H9 (cell line): ENCODE measurements around the gene EPAS1. TPM values are rescaled to one million over a fixed set of nuclear protein-coding genes. Genes with fewer than 3 reads are reported as not detected.

Experiments
- DNase-seq: peaks from one replicate; pipeline ENCODE4 v3.0.0-alpha.2; 2017
- H2AFZ ChIP-seq: one replicate; pipeline ENCODE4 v1.6.1; 2013; ENCODE audit warnings: mild to moderate bottlenecking, low read length, control low read depth, moderate library complexity
- H2AK5ac ChIP-seq: 2 replicates; pipeline ENCODE4 v1.6.1; 2013; ENCODE audit warnings: low read length, control low read depth, mixed read lengths; ENCODE audit not compliant: insufficient read length
- H2BK120ac ChIP-seq: one replicate; pipeline ENCODE4 v1.6.1; 2013; ENCODE audit warnings: low read depth, mild to moderate bottlenecking, low read length, control low read depth, inconsistent platforms; ENCODE audit not compliant: poor library complexity, severe bottlenecking
- H2BK12ac ChIP-seq: 2 replicates; pipeline ENCODE4 v1.6.1; 2013; ENCODE audit warnings: low read length, control low read depth, mixed read lengths, low read depth; ENCODE audit not compliant: insufficient read length
- H2BK15ac ChIP-seq: 2 replicates; pipeline ENCODE4 v1.6.1; 2013; ENCODE audit warnings: low read depth, low read length, control low read depth
- H2BK20ac ChIP-seq: one replicate; pipeline ENCODE4 v1.6.1; 2013; ENCODE audit warnings: low read depth, mild to moderate bottlenecking, low read length, control low read depth, inconsistent platforms; ENCODE audit not compliant: poor library complexity, severe bottlenecking
- H2BK5ac ChIP-seq: 2 replicates; pipeline ENCODE4 v1.6.1; 2013; ENCODE audit warnings: low read length, control low read depth, mixed read lengths; ENCODE audit not compliant: insufficient read length
- H3K14ac ChIP-seq: 2 replicates; pipeline ENCODE4 v1.6.1; 2013; ENCODE audit warnings: low read length, control low read depth; ENCODE audit not compliant: insufficient read depth
- H3K18ac ChIP-seq: 2 replicates; pipeline ENCODE4 v1.6.1; 2013; ENCODE audit warnings: low read depth, mild to moderate bottlenecking, mixed read lengths, low read length, control low read depth; ENCODE audit not compliant: insufficient read length
- H3K23ac ChIP-seq: 2 replicates; pipeline ENCODE4 v1.6.1; 2013; ENCODE audit warnings: low read length, control low read depth, mixed read lengths, low read depth; ENCODE audit not compliant: insufficient read length
- H3K23me2 ChIP-seq: 2 replicates; pipeline ENCODE4 v1.6.1; 2013; ENCODE audit warnings: low read depth, mild to moderate bottlenecking, mixed read lengths, low read length, control low read depth; ENCODE audit not compliant: insufficient read length, poor library complexity, severe bottlenecking
- H3K27ac ChIP-seq: 2 replicates; pipeline ENCODE4 v1.5.1; 2013; ENCODE audit warnings: low read length, control low read depth, mixed read lengths, low read depth; ENCODE audit not compliant: insufficient read length
- H3K27me3 ChIP-seq: 2 replicates; pipeline ENCODE4 v1.6.1; 2013; ENCODE audit warnings: low read length, control low read depth, inconsistent platforms; ENCODE audit not compliant: insufficient read depth
- H3K4ac ChIP-seq: 2 replicates; pipeline ENCODE4 v1.6.1; 2013; ENCODE audit warnings: low read depth, mild to moderate bottlenecking, control low read depth, inconsistent platforms, low read length, moderate library complexity
- H3K4me1 ChIP-seq: 2 replicates; pipeline ENCODE4 v1.6.1; 2013; ENCODE audit warnings: low read length, control low read depth, inconsistent platforms; ENCODE audit not compliant: insufficient read depth
- H3K4me2 ChIP-seq: 2 replicates; pipeline ENCODE4 v1.6.1; 2013; ENCODE audit warnings: low read length, control low read depth, mixed read lengths; ENCODE audit not compliant: insufficient read length, insufficient read depth
- H3K56ac ChIP-seq: 2 replicates; pipeline ENCODE4 v1.6.1; 2013; ENCODE audit warnings: low read depth, mild to moderate bottlenecking, mixed read lengths, low read length, control low read depth; ENCODE audit not compliant: insufficient read length
- H3K79me1 ChIP-seq: 2 replicates; pipeline ENCODE4 v1.6.1; 2013; ENCODE audit warnings: low read depth, mild to moderate bottlenecking, moderate library complexity, low read length, control low read depth, inconsistent platforms; ENCODE audit not compliant: insufficient read depth, poor library complexity, severe bottlenecking
- H3K79me2 ChIP-seq: 2 replicates; pipeline ENCODE4 v1.6.1; 2013; ENCODE audit warnings: low read length, control low read depth, inconsistent platforms; ENCODE audit not compliant: insufficient read depth
- H3K9ac ChIP-seq: 2 replicates; pipeline ENCODE4 v1.6.1; 2013; ENCODE audit warnings: low read length, control low read depth, mixed read lengths; ENCODE audit not compliant: insufficient read length; ENCODE audit errors: extremely low read depth
- H3K9me3 ChIP-seq: one replicate; pipeline ENCODE4 v1.6.1; 2013; ENCODE audit warnings: low read depth, low read length, inconsistent platforms; ENCODE audit not compliant: control insufficient read depth
- H3T11ph ChIP-seq: one replicate; pipeline ENCODE4 v1.6.1; 2013; ENCODE audit warnings: mild to moderate bottlenecking, low read length, control low read depth, inconsistent platforms
- H4K20me1 ChIP-seq: one replicate; pipeline ENCODE4 v1.6.1; 2013; ENCODE audit not compliant: control insufficient read depth, insufficient read length, insufficient read depth
- H4K5ac ChIP-seq: 2 replicates; pipeline ENCODE4 v1.6.1; 2013; ENCODE audit warnings: low read depth, mild to moderate bottlenecking, mixed read lengths, low read length, control low read depth; ENCODE audit not compliant: insufficient read length
- H4K8ac ChIP-seq: replicated peaks from 2 replicates; pipeline ENCODE4 v1.6.1; 2013; ENCODE audit warnings: low read length, control low read depth, mixed read lengths, low read depth; ENCODE audit not compliant: insufficient read length
- H4K91ac ChIP-seq: 2 replicates; pipeline ENCODE4 v1.6.1; 2013; ENCODE audit warnings: low read depth, mild to moderate bottlenecking, moderate library complexity, mixed read lengths, low read length, control low read depth; ENCODE audit not compliant: insufficient read length
- H3K27ac Mint-ChIP-seq, 3 experiments: 2 replicates in 2 of 3; 3 replicates in 1 of 3; pipeline ENCODE4 v1.8.0; 2020 to 2021; ENCODE audit warnings: mixed read lengths in 3 of 3, mild to moderate bottlenecking in 1 of 3, moderate library complexity in 1 of 3
- H3K27me3 Mint-ChIP-seq: 2 replicates; pipeline ENCODE4 v1.8.0; 2021; ENCODE audit warnings: low read depth, mild to moderate bottlenecking, moderate library complexity, mixed read lengths
- H3K36me3 Mint-ChIP-seq, 3 experiments: 2 replicates in 2 of 3; 3 replicates in 1 of 3; pipeline ENCODE4 v1.8.0; 2020 to 2021; ENCODE audit warnings: low read depth in 3 of 3, mixed read lengths in 3 of 3; ENCODE audit not compliant: insufficient read depth in 1 of 3
- H3K4me1 Mint-ChIP-seq, 2 experiments: 2 replicates each; pipeline ENCODE4 v1.8.0; 2020; ENCODE audit warnings: mixed read lengths in 2 of 2
- H3K4me3 Mint-ChIP-seq, 2 experiments: 2 replicates in 1 of 2; 3 replicates in 1 of 2; pipeline ENCODE4 v1.8.0; 2020 to 2021; ENCODE audit warnings: mild to moderate bottlenecking in 2 of 2, mixed read lengths in 2 of 2, moderate library complexity in 1 of 2
- H3K9me3 Mint-ChIP-seq, 2 experiments: 2 replicates in 1 of 2; 3 replicates in 1 of 2; pipeline ENCODE4 v1.8.0; 2020; ENCODE audit warnings: mild to moderate bottlenecking in 2 of 2, mixed read lengths in 2 of 2, moderate library complexity in 1 of 2
- total RNA-seq: library from RNA; stranded (reverse); gene quantifications from 2 replicates; pipeline ENCODE4 v1.2.1, GENCODE V29; 2021
- TF ChIP-seq, protein P1 (sequence below): fragments of 200-600 bp; sonication (generic); conservative IDR thresholded peaks from 3 replicates; pipeline ENCODE4 v1.8.0; 2021; ENCODE audit warnings: antibody characterized with exemption, mild to moderate bottlenecking

Gene EPAS1
- total RNA-seq, 1 experiment from 2014 or later, result 1.1 TPM

DNA sequence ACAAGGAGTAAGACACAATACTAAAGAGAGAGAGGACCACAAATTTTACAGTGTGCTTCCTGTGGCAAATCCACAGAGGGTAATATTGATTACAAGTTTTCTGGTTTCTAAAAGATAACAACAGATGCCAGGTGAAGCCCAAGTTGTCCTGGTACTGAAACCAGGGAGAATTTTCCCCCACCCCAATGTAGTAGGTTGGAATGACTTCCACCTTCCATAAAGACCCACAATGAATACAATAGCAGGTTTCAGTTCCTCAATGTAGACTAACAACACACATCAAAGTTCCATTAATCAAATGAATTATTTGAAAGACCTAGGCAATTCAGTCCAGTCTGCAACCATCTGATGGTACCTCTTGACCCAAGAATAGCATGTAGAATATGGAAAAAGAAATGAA lies 138.1 kb downstream of the EPAS1 start:
- H3K9ac ChIP-seq, result no peak overlapping the region
- no peak overlapping the region for H2BK15ac ChIP-seq
- Mint-ChIP-seq H3K36me3 (no peaks in the 10 kb centered on the region; a peak in 1 of 7 replicates), H3K4me3 (no peak overlapping the region), H3K27me3 (0 out of 2 replicates have a peak, but pooled peaks cover 1% of the 10 kb centered on the region), H3K4me1 (peaks cover 10 to 12% of the 10 kb centered on the region in 2 experiments), H3K27ac (peak overlapping the region in 1 of 3 experiments; percentile 93; a peak in 2 of 7 replicates), H3K9me3 (no peaks in the 10 kb centered on the region)
- H2BK5ac ChIP-seq, result no peak overlapping the region
- H3K4me2 ChIP-seq, result no peak overlapping the region
- no peak overlapping the region for H3K27ac ChIP-seq
- H3K18ac ChIP-seq, result no peak overlapping the region
- no peak overlapping the region for H2AFZ ChIP-seq
- no peak overlapping the region for H2BK12ac ChIP-seq
- H2AK5ac ChIP-seq, result no peak overlapping the region
- no peaks in the 10 kb centered on the region for H3K23me2 ChIP-seq
- no peaks in the 10 kb centered on the region; the same call in 1 of the 2 replicates for H3K4me1 ChIP-seq
- no peak overlapping the region for H2BK120ac ChIP-seq
- H3K79me2 ChIP-seq, result no peaks in the 10 kb centered on the region
- no peak overlapping the region for H3K14ac ChIP-seq
- H4K8ac ChIP-seq, result no peak overlapping the region
- no peaks in the 10 kb centered on the region for H3K79me1 ChIP-seq
- TF ChIP-seq, protein P1, sequence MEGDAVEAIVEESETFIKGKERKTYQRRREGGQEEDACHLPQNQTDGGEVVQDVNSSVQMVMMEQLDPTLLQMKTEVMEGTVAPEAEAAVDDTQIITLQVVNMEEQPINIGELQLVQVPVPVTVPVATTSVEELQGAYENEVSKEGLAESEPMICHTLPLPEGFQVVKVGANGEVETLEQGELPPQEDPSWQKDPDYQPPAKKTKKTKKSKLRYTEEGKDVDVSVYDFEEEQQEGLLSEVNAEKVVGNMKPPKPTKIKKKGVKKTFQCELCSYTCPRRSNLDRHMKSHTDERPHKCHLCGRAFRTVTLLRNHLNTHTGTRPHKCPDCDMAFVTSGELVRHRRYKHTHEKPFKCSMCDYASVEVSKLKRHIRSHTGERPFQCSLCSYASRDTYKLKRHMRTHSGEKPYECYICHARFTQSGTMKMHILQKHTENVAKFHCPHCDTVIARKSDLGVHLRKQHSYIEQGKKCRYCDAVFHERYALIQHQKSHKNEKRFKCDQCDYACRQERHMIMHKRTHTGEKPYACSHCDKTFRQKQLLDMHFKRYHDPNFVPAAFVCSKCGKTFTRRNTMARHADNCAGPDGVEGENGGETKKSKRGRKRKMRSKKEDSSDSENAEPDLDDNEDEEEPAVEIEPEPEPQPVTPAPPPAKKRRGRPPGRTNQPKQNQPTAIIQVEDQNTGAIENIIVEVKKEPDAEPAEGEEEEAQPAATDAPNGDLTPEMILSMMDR, result no peak
- H2BK20ac ChIP-seq, result no peak overlapping the region
- H4K20me1 ChIP-seq, result no peaks in the 10 kb centered on the region
- no peaks in the 10 kb centered on the region for H3K9me3 ChIP-seq
- H3K56ac ChIP-seq, result no peak overlapping the region
- no peak overlapping the region for H3T11ph ChIP-seq
- no peak overlapping the region for H3K23ac ChIP-seq
- no peaks in the 10 kb centered on the region for H3K27me3 ChIP-seq
- DNase-seq, result no peak
- H4K91ac ChIP-seq, result no peak overlapping the region
- no peak overlapping the region for H4K5ac ChIP-seq
- no peak overlapping the region for H3K4ac ChIP-seq
